Pons (tissue), 1 donor: ENCODE measurements around the gene PCDH17.

Source experiments
- DNase-seq: peaks from one replicate; pipeline ENCODE4 v3.0.0-alpha.2; 2016; ENCODE audit warnings: low spot score

PCDH17 gene

GRCh38 chr13:57634839-57635165, 3.3 kb downstream of the PCDH17 start:
- DNase-seq = no peak

- peak; percentile 74 for DNase-seq
These were observed 4.1 kb downstream of the PCDH17 start for GRCh38 chr13:57635541-57636085.

GRCh38 chr13:57636816-57637215, 5.3 kb downstream of the PCDH17 start:
- DNase-seq = peak; percentile 64

- DNase-seq = peak; percentile 60
These were observed 6.0 kb downstream of the PCDH17 start for GRCh38 chr13:57637515-57637914.

- peak; percentile 64 for DNase-seq
These were observed 6.8 kb downstream of the PCDH17 start for GRCh38 chr13:57638186-57638890.

- DNase-seq = peak; percentile 80
These were observed 9.1 kb downstream of the PCDH17 start for GRCh38 chr13:57640607-57641006.

- DNase-seq = peak; percentile 48
These were observed 9.5 kb downstream of the PCDH17 start for GRCh38 chr13:57641051-57641450.

GRCh38 chr13:57644106-57644505, 12.6 kb downstream of the PCDH17 start:
- DNase-seq = peak; percentile 80

- peak; percentile 34 for DNase-seq
These were observed 21.9 kb downstream of the PCDH17 start for GRCh38 chr13:57653229-57653989.

GRCh38 chr13:57665481-57665880, 33.9 kb downstream of the PCDH17 start:
- DNase-seq = peak; percentile 83

GRCh38 chr13:57666131-57666953, 34.8 kb downstream of the PCDH17 start:
- DNase-seq = peak; percentile 75

- DNase-seq = no peak
These were observed 40.6 kb downstream of the PCDH17 start for GRCh38 chr13:57672168-57672567.

- no peak for DNase-seq
These were observed 41.7 kb downstream of the PCDH17 start for GRCh38 chr13:57673197-57673596.

GRCh38 chr13:57675526-57675925, 44.0 kb downstream of the PCDH17 start:
- DNase-seq = no peak

- no peak for DNase-seq
These were observed 49.1 kb downstream of the PCDH17 start for GRCh38 chr13:57680609-57681008.

- DNase-seq = no peak
These were observed 50.7 kb downstream of the PCDH17 start for GRCh38 chr13:57682128-57682716.

- peak; percentile 25 for DNase-seq
These were observed 67.3 kb downstream of the PCDH17 start for GRCh38 chr13:57698851-57699250.

- no peak for DNase-seq
These were observed 72.5 kb downstream of the PCDH17 start for GRCh38 chr13:57704031-57704430.

- DNase-seq = no peak
These were observed 84.8 kb downstream of the PCDH17 start for GRCh38 chr13:57716295-57716694.

GRCh38 chr13:57724486-57725272, 93.1 kb downstream of the PCDH17 start:
- DNase-seq = no peak

- DNase-seq = no peak
These were observed 93.9 kb downstream of the PCDH17 start for GRCh38 chr13:57725480-57725879.
